ENCODE measurements around the gene EIF2AK2. TPM values are rescaled to one million over a fixed set of nuclear protein-coding genes. Genes with fewer than 3 reads are reported as not detected.
"Not testable (repeated sequence)": the region's sequence is repeated elsewhere in the genome, so short reads cannot be mapped to it uniquely, and the experiment has no call there.

The EIF2AK2 gene
- 57.1 TPM for total RNA-seq
- long read RNA-seq, full-length matches to known transcripts: 13 of 47 reads
- long read RNA-seq, partial matches to known transcripts: 18 of 47 reads
- long read RNA-seq, other reads (novel, unspliced or antisense): 16 of 47 reads

DNA sequence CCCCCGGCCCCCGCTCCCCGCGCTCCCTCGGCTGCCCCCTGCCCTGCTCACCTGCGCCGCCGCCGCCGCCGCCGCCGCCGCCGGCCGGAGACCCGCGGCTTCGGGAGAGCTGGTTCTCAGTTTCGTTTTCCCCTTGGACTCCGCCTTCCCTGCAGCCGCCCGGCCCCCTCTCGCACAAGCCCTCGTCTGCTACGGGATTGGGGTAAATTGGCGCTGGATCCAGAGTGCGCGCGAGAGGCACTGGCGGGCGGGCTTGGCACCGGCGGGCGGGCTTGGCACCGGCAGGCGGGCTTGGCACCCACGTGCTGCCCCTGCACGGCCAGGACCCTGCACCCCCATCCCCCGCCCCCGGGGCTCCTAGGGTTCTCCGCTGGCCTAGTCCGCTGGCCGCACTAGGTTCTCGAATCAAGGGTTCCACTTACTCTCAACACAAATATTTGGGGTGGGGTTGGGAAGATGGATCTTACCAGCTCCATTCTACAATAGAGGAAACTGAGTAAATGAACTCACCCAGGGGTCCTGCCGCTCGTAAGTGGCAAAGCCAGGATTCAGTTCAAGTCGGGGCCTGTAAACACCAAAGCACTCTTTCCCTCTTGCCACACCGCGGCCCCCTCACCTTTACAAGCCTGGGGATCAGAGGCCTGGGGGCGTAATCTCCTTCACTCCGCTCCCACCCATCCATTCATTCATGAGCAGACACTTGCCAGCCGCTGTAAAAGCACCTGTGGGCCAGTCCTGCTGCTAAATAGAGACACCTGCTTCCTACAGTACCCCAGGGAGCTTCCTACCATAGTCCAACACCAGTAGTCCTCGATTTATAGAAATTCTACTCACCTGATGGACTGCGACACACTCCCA lies at the start of gene EIF2AK2:
EIF2AK2 (minus strand) TSS at position 124 of the 858 bp plus-strand sequence. CDS start 9,174 bp downstream, outside the sequence.
- H3K27me3 ChIP-seq: no peaks in the 10 kb centered on the region
- DNase-seq (peak; percentile 94), ATAC-seq (peak; percentile 96)
- TF ChIP-seq, protein P1, sequence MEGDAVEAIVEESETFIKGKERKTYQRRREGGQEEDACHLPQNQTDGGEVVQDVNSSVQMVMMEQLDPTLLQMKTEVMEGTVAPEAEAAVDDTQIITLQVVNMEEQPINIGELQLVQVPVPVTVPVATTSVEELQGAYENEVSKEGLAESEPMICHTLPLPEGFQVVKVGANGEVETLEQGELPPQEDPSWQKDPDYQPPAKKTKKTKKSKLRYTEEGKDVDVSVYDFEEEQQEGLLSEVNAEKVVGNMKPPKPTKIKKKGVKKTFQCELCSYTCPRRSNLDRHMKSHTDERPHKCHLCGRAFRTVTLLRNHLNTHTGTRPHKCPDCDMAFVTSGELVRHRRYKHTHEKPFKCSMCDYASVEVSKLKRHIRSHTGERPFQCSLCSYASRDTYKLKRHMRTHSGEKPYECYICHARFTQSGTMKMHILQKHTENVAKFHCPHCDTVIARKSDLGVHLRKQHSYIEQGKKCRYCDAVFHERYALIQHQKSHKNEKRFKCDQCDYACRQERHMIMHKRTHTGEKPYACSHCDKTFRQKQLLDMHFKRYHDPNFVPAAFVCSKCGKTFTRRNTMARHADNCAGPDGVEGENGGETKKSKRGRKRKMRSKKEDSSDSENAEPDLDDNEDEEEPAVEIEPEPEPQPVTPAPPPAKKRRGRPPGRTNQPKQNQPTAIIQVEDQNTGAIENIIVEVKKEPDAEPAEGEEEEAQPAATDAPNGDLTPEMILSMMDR (IDR thresholded peaks at IDR 0.05): no peak
- H3K4me3 ChIP-seq: peak within 1 kb of the TSS; percentile 77
- peaks cover 16% of the 10 kb centered on the region for H3K4me1 ChIP-seq
- H3K36me3 ChIP-seq: peaks cover 6% of the 10 kb centered on the region
- intact Hi-C loops (cut with DNase I): no loop called here
- H3K27ac ChIP-seq: peak within 1 kb of the TSS; percentile 87
- no peaks in the 10 kb centered on the region for H3K9me3 ChIP-seq

DNA sequence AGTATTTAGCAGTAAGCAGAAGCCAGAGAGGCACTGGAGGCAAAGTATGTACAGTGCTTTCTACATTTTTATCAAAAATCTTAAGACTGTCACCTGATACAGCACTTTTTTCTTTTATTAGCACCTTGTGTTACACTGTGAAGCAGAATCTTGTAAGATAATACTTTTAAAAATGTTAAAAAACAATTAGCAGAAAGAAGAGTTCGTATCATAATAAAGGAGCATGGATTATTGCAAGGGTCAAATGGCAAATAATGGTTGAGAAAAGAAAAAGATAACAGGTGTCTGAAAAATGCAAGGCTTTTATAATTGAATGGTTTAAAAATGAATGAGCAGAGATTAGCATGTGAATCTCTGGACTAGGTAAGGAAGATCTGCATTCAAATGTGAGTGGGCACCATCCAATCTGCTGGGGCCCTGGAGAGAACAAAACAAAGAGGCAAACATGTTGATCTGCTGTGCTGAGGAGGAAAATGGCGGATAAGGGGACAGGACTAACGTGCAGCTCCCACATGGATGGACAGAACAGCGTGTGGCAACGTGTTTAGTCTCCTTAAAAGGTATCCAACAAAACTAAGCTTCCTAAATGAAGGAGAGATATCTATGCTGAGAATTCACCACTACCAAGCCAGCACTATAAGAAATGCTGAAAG lies 49.0 kb upstream of the EIF2AK2 start:
- H3K4me3 ChIP-seq: no peak overlapping the region
- ATAC-seq (no peak), DNase-seq (no peak)
- TF ChIP-seq, protein P1 (IDR thresholded peaks at IDR 0.05): no peak
- H3K27me3 ChIP-seq: no peaks in the 10 kb centered on the region
- H3K4me1 ChIP-seq: no peaks in the 10 kb centered on the region
- H3K27ac ChIP-seq: no peak overlapping the region
- peaks cover 87% of the 10 kb centered on the region for H3K36me3 ChIP-seq
- intact Hi-C loops (cut with DNase I): no loop called here
- H3K9me3 ChIP-seq: no peaks in the 10 kb centered on the region

DNA sequence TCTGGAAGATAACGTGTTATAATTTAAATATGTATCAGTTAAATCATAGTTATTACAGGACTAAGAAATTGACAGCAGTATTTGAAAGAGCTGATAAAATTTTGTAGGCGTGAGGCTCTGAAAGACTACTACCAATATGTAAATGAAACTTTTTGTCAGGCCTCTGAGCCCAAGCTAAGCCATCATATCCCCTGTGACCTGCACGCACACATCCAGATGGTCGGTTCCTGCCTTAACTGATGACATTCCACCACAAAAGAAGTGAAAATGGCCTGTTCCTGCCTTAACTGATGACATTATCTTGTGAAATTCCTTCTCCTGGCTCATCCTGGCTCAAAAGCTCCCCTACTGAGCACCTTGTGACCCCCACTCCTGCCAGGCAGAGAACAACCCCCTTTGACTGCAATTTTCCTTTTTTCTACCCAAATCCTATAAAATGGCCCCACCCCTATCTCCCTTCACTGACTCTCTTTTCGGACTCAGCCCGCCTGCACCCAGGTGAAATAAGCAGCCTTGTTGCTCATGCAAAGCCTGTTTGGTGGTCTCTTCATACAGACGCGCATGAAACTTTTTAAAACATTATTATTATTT lies 48.4 kb upstream of the EIF2AK2 start:
- H3K9me3 ChIP-seq; ATAC-seq; H3K27ac ChIP-seq; H3K27me3 ChIP-seq; intact Hi-C loops (cut with DNase I); DNase-seq; H3K4me3 ChIP-seq; H3K4me1 ChIP-seq: not testable (repeated sequence)
- peaks cover 87% of the 10 kb centered on the region for H3K36me3 ChIP-seq

DNA sequence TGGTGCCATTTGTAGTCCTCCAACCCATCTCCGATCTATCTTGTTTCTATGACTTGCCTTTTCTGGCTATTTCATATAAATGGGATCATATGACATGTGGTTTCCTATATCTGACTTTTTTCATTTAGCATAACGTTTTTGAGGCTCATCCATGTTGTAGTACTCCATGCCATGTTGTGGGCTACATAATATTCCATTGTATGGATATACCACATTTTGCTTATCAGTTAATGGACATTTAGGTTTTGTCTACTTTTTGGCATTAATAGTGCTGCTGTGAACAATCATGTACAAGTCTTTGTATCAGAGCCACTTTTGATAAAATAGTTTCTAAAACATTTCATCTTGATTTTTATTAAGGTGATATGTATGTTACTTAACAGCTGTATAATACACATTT lies 46.9 kb upstream of the EIF2AK2 start:
- intact Hi-C loops (cut with DNase I): no loop called here
- peaks cover 78% of the 10 kb centered on the region for H3K36me3 ChIP-seq
- ATAC-seq: no peak

DNA sequence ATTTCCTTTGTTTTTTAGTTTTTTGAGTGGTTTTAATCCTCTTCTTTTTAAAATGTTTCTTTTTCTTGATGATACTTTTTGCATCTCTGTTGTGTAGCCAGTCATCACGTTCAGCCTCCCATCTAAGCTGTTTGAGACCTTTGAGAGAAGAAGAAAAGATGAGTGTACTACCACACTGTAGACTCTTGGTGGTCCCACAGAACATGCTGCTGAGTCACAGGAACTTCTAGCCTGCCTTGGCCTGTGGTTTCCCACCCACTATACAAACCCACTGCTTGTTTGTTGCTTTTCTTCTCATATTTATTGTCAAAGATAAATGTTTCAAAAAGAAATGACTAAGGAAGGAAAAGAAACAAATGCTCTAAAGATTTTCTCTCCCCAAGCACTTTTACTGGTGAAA lies 45.0 kb upstream of the EIF2AK2 start:
- Histone ChIP-seq H3K36me3 (peaks cover 68% of the 10 kb centered on the region), H3K27me3 (no peaks in the 10 kb centered on the region), H3K9me3 (no peaks in the 10 kb centered on the region), H3K4me3 (no peak overlapping the region), H3K27ac (no peak overlapping the region), H3K4me1 (peaks cover 12% of the 10 kb centered on the region)
- intact Hi-C loops (cut with DNase I): no loop called here
- ATAC-seq (no peak), DNase-seq (no peak)
- TF ChIP-seq, protein P1 (IDR thresholded peaks at IDR 0.05): no peak

More for the DNA sequence above, 46.9 kb upstream of the EIF2AK2 start:
- TF ChIP-seq, protein P1 (IDR thresholded peaks at IDR 0.05): no peak
- H3K27ac ChIP-seq: no peak overlapping the region
- H3K27me3 ChIP-seq: no peaks in the 10 kb centered on the region
- H3K4me3 ChIP-seq: no peak overlapping the region
- no peaks in the 10 kb centered on the region for H3K4me1 ChIP-seq
- H3K9me3 ChIP-seq: no peaks in the 10 kb centered on the region
- DNase-seq: no peak

Measured in upper lobe of right lung (tissue), 1 donor.